Activated CD4-positive, CD25-positive, alpha-beta regulatory T cell treated with anti-CD3 and anti-CD28 coated beads, Interleukin-2, amount 50 U/mL, for 16 hours (primary cell): ENCODE measurements around the gene TTC38.

Experiments
- DNase-seq: peaks from one replicate; pipeline ENCODE4 v3.0.0-alpha.2; 2020; ENCODE audit warnings: low read depth, low spot score

The TTC38 gene

GRCh38 chr22:46276563-46276962, 8.8 kb downstream of the TTC38 start:
- no peak for DNase-seq

- DNase-seq = no peak
Observed at GRCh38 chr22:46278656-46279645, 11.1 kb downstream of the TTC38 start.

GRCh38 chr22:46280063-46280817, 12.4 kb downstream of the TTC38 start:
- DNase-seq = no peak

- DNase-seq = no peak
Observed at GRCh38 chr22:46280999-46281623, 13.3 kb downstream of the TTC38 start.

GRCh38 chr22:46281866-46282678, 14.3 kb downstream of the TTC38 start:
- no peak for DNase-seq

GRCh38 chr22:46286006-46286405, 18.2 kb downstream of the TTC38 start:
- DNase-seq = no peak

- DNase-seq = no peak
Observed at GRCh38 chr22:46286941-46287872, 19.4 kb downstream of the TTC38 start.

GRCh38 chr22:46287873-46288751, 20.3 kb downstream of the TTC38 start:
- no peak for DNase-seq

GRCh38 chr22:46288846-46289243, 21.0 kb downstream of the TTC38 start:
- DNase-seq = no peak

GRCh38 chr22:46289244-46289891, 21.6 kb downstream of the TTC38 start:
- no peak for DNase-seq

GRCh38 chr22:46290121-46290842, 22.5 kb downstream of the TTC38 start:
- no peak for DNase-seq

GRCh38 chr22:46290843-46291785, 23.3 kb downstream of the TTC38 start:
- no peak for DNase-seq

- DNase-seq = no peak
Observed at GRCh38 chr22:46292173-46292572, 24.4 kb downstream of the TTC38 start.

GRCh38 chr22:46292732-46293131, 24.9 kb downstream of the TTC38 start:
- DNase-seq = no peak

- DNase-seq = no peak
Observed at GRCh38 chr22:46293577-46294260, 25.9 kb downstream of the TTC38 start.

- no peak for DNase-seq
Observed at GRCh38 chr22:46294784-46295183, 27.0 kb downstream of the TTC38 start.
